ENCODE measurements around the gene HNRNPC. TPM values are rescaled to one million over a fixed set of nuclear protein-coding genes. Genes with fewer than 3 reads are reported as not detected.
A peak's percentile ranks its signal among the peaks of the same experiment; 100 is the strongest.
"Not testable (repeated sequence)": the region's sequence is repeated elsewhere in the genome, so short reads cannot be mapped to it uniquely, and the experiment has no call there.

Gene HNRNPC
- total RNA-seq, result 1,000 to 10,000 TPM; 1,220 to 1,492 TPM

- ATAC-seq (replicated peaks in 1 of 2) (peak; percentile 87 to 88), DNase-seq (peak; percentile 100)
- Mint-ChIP-seq H3K27ac (peak within 1 kb of the TSS; percentile 100), H3K27me3 (ENCODE audit: low read depth) (no peaks in the 10 kb centered on the region), H3K4me3 (peak within 1 kb of the TSS; percentile 97 to 98), H3K9me3 (no peaks in the 10 kb centered on the region), H3K4me1 (ENCODE audit: low read depth) (peaks cover 37% of the 10 kb centered on the region), H3K36me3 (ENCODE audit: insufficient read depth in 2 of 2) (peaks cover 23 to 40% of the 10 kb centered on the region in 2 donors)
Measured at GRCh38 chr14:21269252-21270046, at the start of gene HNRNPC. Gene HNRNPC, minus strand, starts transcription at chr14:21269442. Its CDS starts 35,249 bp downstream, at chr14:21234193.

DNA sequence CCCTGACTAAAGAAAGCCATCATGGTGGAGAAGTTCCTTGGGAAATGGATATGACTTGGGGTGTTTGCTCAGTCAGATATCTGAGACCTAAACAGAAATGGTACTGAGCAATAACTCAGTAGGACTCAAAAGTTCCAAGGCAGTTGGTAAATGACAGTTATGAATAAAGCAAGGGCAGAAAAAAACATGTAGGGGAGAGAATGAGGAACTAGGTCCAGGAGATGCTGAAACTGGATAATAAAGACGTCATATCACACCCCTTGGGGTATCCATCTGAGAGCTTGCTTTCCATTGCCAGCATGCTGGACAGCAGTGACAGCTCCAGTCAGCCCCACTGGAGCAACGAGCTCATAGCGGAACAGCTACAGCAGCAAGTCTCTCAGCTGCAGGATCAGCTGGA, 48.2 kb upstream of the HNRNPC start:
- DNase-seq, result no peak
- Mint-ChIP-seq H3K27me3 (ENCODE audit: low read depth) (no peaks in the 10 kb centered on the region), H3K36me3 (ENCODE audit: insufficient read depth in 2 of 2) (no peaks in the 10 kb centered on the region), H3K27ac (no peak overlapping the region), H3K4me3 (no peak overlapping the region), H3K4me1 (ENCODE audit: low read depth) (peaks cover 9% of the 10 kb centered on the region), H3K9me3 (no peaks in the 10 kb centered on the region)
- ATAC-seq (replicated peaks in 1 of 2), result no peak

- no peaks in the 10 kb centered on the region for H3K36me3 Mint-ChIP-seq (ENCODE audit: insufficient read depth in 2 of 2)
- H3K4me1 Mint-ChIP-seq (ENCODE audit: low read depth), result peaks cover 11% of the 10 kb centered on the region
Measured at GRCh38 chr14:21313512-21313911, 44.3 kb upstream of the HNRNPC start.

GRCh38 chr14:21311614-21312013, 42.4 kb upstream of the HNRNPC start:
- no peak overlapping the region for H3K27ac Mint-ChIP-seq
- H3K9me3 Mint-ChIP-seq, result no peaks in the 10 kb centered on the region
- ATAC-seq (replicated peaks in 1 of 2) (no peak), DNase-seq (no peak)
- H3K27me3 Mint-ChIP-seq (ENCODE audit: low read depth), result no peaks in the 10 kb centered on the region
- H3K4me3 Mint-ChIP-seq, result no peak overlapping the region
- H3K4me1 Mint-ChIP-seq (ENCODE audit: low read depth), result peaks cover 21% of the 10 kb centered on the region
- no peaks in the 10 kb centered on the region for H3K36me3 Mint-ChIP-seq (ENCODE audit: insufficient read depth in 2 of 2)

More at GRCh38 chr14:21313512-21313911, 44.3 kb upstream of the HNRNPC start:
- no peak overlapping the region for H3K4me3 Mint-ChIP-seq
- no peak for DNase-seq
- no peak overlapping the region for H3K27ac Mint-ChIP-seq
- ATAC-seq (replicated peaks in 1 of 2), result no peak
- H3K9me3 Mint-ChIP-seq, result no peaks in the 10 kb centered on the region
- no peaks in the 10 kb centered on the region for H3K27me3 Mint-ChIP-seq (ENCODE audit: low read depth)

DNA sequence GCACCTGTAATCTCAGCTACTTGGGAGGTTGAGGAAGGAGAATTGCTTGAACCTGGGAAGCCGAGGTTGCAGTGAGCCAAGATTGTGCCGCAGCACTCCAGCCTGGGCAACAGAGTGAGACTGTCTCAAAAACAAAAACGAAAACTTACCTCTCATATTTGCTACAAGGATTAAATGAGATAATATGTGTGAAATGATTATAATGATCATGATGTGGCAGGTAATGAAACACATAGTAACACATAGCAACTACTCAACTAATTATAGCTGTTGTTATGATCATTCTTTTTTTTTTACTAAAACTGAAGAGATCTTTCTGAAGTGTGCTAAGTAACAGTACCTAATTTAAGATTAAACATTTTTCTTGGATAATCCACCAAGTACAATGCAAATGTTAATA, 40.7 kb upstream of the HNRNPC start:
- DNase-seq, result no peak
- H3K4me1 Mint-ChIP-seq (ENCODE audit: low read depth), result peaks cover 21% of the 10 kb centered on the region
- H3K36me3 Mint-ChIP-seq (ENCODE audit: insufficient read depth in 2 of 2), result no peaks in the 10 kb centered on the region
- no peaks in the 10 kb centered on the region for H3K27me3 Mint-ChIP-seq (ENCODE audit: low read depth)
- no peak overlapping the region for H3K27ac Mint-ChIP-seq
- no peak overlapping the region for H3K4me3 Mint-ChIP-seq
- no peak for ATAC-seq (replicated peaks in 1 of 2)
- no peaks in the 10 kb centered on the region for H3K9me3 Mint-ChIP-seq

DNA sequence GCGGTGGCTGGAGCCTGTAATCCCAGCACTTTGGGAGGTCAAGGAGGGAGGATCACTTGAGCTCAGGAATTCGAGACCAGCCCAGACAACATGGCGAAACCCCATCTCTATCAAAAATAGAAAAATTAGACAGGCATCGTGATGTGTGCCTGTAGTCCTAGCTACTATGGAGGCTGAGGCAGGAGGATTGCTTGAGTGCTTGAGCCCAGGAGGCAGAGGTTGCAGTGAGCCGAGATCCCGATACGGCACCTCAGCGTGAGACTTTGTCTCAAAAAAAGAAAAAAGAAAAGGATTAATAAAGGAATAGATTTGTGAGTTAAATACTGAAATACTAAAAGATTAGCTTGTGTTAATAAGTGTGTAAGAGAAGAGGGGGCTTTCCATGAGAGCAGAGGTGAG, 40.0 kb upstream of the HNRNPC start:
- Mint-ChIP-seq H3K4me3 (peak overlapping the region; percentile 75 to 82), H3K9me3 (no peaks in the 10 kb centered on the region), H3K27ac (peak overlapping the region; percentile 74), H3K4me1 (ENCODE audit: low read depth) (peaks cover 21% of the 10 kb centered on the region), H3K27me3 (ENCODE audit: low read depth) (no peaks in the 10 kb centered on the region), H3K36me3 (ENCODE audit: insufficient read depth in 2 of 2) (no peaks in the 10 kb centered on the region)
- DNase-seq, result no peak
- no peak for ATAC-seq (replicated peaks in 1 of 2)

- Mint-ChIP-seq H3K4me1 (ENCODE audit: low read depth) (peaks cover 21% of the 10 kb centered on the region), H3K27me3 (ENCODE audit: low read depth) (no peaks in the 10 kb centered on the region), H3K27ac (peak overlapping the region; percentile 74), H3K4me3 (peak overlapping the region; percentile 75 to 82), H3K36me3 (ENCODE audit: insufficient read depth in 2 of 2) (no peaks in the 10 kb centered on the region), H3K9me3 (no peaks in the 10 kb centered on the region)
- DNase-seq, result peak; percentile 78 to 88
- peak; percentile 93 for ATAC-seq (replicated peaks in 1 of 2)
Measured at GRCh38 chr14:21308479-21309237, 39.4 kb upstream of the HNRNPC start.

DNA sequence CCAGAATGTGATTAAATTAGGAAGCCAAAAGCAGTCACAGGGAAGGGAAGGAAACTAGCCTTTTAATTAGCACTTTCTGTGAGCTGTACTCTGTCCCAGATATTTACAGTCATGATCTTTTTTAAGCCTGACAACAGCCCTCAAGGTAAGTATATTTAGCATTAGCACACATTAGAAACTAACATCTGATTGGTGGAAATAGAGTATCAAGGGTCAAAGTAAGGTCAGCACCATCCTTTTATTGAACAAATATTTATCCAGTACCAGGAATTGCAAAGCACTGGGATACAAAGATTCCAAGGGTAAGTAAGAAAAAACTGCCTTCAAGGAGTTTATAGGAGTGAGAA, 38.9 kb upstream of the HNRNPC start:
- H3K36me3 Mint-ChIP-seq (ENCODE audit: insufficient read depth in 2 of 2), result no peaks in the 10 kb centered on the region
- no peaks in the 10 kb centered on the region for H3K27me3 Mint-ChIP-seq (ENCODE audit: low read depth)
- peak overlapping the region; percentile 74 for H3K27ac Mint-ChIP-seq
- no peaks in the 10 kb centered on the region for H3K9me3 Mint-ChIP-seq
- H3K4me1 Mint-ChIP-seq (ENCODE audit: low read depth), result peaks cover 21% of the 10 kb centered on the region
- DNase-seq (no peak), ATAC-seq (replicated peaks in 1 of 2) (no peak)
- peak overlapping the region; percentile 75 to 82 for H3K4me3 Mint-ChIP-seq

DNA sequence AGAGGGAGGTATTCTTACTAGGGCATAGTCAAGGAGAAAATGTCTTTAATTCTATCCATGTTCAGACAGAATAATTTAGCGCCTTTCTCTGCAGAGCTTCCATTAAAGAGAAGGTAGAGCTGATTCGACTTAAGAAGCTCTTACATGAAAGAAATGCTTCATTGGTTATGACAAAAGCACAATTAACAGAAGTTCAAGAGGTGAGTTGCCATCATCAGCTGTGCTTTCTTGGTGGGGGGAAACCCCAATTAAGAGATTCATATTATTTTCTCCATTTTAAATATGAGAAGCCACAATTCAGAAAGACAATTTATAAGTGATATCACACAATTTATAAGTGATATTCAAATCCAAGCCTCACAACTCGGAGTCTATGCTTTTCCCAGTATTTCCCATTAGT, 38.4 kb upstream of the HNRNPC start:
- no peak for ATAC-seq (replicated peaks in 1 of 2)
- Mint-ChIP-seq H3K27me3 (ENCODE audit: low read depth) (no peaks in the 10 kb centered on the region), H3K9me3 (no peaks in the 10 kb centered on the region), H3K4me3 (peak overlapping the region; percentile 75 to 82), H3K36me3 (ENCODE audit: insufficient read depth in 2 of 2) (no peaks in the 10 kb centered on the region), H3K4me1 (ENCODE audit: low read depth) (peaks cover 21% of the 10 kb centered on the region), H3K27ac (no peak overlapping the region)
- DNase-seq, result no peak

GRCh38 chr14:21302836-21303140, 33.5 kb upstream of the HNRNPC start:
- not testable (repeated sequence) for H3K9me3 Mint-ChIP-seq; H3K36me3 Mint-ChIP-seq (ENCODE audit: insufficient read depth in 2 of 2); H3K27ac Mint-ChIP-seq; ATAC-seq (replicated peaks in 1 of 2); H3K4me3 Mint-ChIP-seq; DNase-seq; H3K27me3 Mint-ChIP-seq (ENCODE audit: low read depth); H3K4me1 Mint-ChIP-seq (ENCODE audit: low read depth)

DNA sequence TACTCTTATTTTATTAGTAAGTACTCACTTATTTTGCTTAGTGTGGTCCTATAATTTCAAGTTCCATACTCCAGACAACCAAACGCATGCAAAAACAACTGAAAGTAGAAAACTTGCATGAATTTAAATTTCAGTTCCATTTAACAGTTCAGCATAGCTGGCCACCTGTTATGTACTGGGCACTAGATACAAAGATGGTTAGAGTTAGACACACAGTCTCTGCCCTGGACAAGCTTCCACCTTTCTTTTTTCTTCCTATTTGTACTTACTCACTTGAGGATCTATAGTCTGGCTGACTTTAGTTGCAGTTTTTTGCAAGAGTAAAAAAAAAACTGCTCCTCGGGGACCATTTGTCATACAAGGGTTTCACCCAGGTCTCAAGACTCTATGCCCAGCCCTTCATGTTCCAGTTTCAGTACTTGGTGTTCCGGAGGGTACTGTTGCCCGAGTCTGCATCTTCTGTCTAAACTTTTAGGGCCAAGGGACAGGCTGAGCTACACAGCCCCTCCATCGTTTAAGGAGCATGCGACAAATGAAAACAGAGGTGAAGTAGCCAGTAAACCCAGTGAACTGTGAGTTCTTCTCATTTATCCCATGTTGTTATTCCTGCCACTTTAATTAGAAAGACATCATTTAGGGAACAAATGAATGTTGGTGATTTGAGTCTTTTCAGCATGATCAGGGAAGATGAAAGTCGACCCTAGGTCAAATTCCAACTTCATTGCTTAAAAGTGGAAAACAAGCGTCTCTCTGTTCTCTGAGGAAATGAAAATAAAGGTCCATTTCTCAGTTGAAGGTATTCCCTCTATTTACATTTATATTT, 33.0 kb upstream of the HNRNPC start:
- Mint-ChIP-seq H3K4me1 (ENCODE audit: low read depth) (peaks cover 6% of the 10 kb centered on the region), H3K27ac (no peak overlapping the region), H3K9me3 (no peaks in the 10 kb centered on the region), H3K36me3 (ENCODE audit: insufficient read depth in 2 of 2) (no peaks in the 10 kb centered on the region), H3K27me3 (ENCODE audit: low read depth) (no peaks in the 10 kb centered on the region), H3K4me3 (peak overlapping the region in 1 of 2 donors; percentile 28)
- ATAC-seq (replicated peaks in 1 of 2) (no peak), DNase-seq (no peak)

DNA sequence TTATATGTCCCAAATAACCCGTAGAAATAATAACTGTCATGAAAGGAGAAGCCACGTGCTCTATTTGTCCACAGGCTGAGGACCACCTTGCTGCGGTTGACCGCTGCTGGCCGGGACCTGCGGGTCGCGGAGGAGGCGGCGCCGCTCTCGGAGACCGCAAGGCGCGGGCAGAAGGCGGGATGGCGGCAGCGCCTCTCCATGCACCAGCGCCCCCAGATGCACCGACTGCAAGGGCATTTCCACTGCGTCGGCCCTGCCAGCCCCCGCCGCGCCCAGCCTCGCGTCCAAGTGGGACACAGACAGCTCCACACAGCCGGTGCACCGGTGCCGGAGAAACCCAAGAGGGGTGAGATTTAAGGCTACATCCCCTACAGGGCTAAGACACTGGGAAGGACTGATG, 31.6 kb upstream of the HNRNPC start:
- Mint-ChIP-seq H3K4me3 (peak overlapping the region; percentile 68), H3K9me3 (no peaks in the 10 kb centered on the region), H3K36me3 (ENCODE audit: insufficient read depth in 2 of 2) (no peaks in the 10 kb centered on the region), H3K27ac (no peak overlapping the region), H3K4me1 (ENCODE audit: low read depth) (peaks cover 6% of the 10 kb centered on the region), H3K27me3 (ENCODE audit: low read depth) (no peaks in the 10 kb centered on the region)
- ATAC-seq (replicated peaks in 1 of 2) (peak; percentile 60 to 65), DNase-seq (peak; percentile 34 to 42)

DNA sequence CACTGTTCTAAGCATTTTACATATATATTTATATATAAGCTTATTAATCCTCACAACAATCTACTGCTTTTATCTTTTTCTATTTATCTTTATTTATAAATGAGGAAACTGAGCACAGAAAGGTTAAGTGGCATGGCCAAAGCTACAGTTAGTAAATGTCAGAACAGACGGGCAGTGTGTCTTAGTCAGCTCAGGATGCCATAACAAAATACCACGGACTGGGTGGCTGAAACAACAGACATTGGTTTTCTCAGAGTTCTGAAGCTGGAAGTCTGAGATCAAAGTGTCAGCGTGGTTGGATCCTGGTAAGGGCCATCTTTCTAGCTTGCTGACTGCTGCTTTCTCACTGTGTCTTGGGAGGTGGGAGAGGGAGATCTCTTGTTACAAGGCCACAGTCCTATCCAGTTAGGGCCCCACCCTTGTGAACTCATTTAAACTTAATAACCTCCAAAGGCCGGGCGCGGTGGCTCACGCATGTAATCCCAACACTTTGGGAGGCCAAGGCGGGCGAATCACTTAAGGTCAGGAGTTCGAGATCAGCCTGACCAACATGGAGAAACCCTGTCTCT, 30.4 kb upstream of the HNRNPC start:
- Mint-ChIP-seq H3K9me3 (no peaks in the 10 kb centered on the region), H3K4me3 (no peak overlapping the region), H3K36me3 (ENCODE audit: insufficient read depth in 2 of 2) (no peaks in the 10 kb centered on the region), H3K4me1 (ENCODE audit: low read depth) (peaks cover 6% of the 10 kb centered on the region), H3K27me3 (ENCODE audit: low read depth) (no peaks in the 10 kb centered on the region), H3K27ac (no peak overlapping the region)
- DNase-seq (no peak), ATAC-seq (replicated peaks in 1 of 2) (no peak)

Measured in activated T-cell treated with anti-CD3 and anti-CD28 coated beads, Interleukin-2, amount 50 U/mL, for 72 hours (primary cell).